Smooth muscle cell (in vitro differentiated cells): ENCODE measurements around the gene ABCC2. TPM values are rescaled to one million over a fixed set of nuclear protein-coding genes. Genes with fewer than 3 reads are reported as not detected.

Experiments used
- DNase-seq: peaks from one replicate; lab custom pipeline; 2025; ENCODE audit not compliant: unreplicated experiment; lab: John Stamatoyannopoulos, UW
- H2AFZ ChIP-seq: fragments of 200-600 bp; sonication (generic); 2 replicates; pipeline ENCODE4 v1.6.0; 2016; ENCODE audit warnings: antibody characterized with exemption, low read depth, mild to moderate bottlenecking
- H3F3A ChIP-seq: fragments of 200-600 bp; sonication (generic); 2 replicates; pipeline ENCODE4 v1.6.0; 2017; ENCODE audit warnings: antibody characterized with exemption, low read depth
- H3K27ac ChIP-seq: fragments of 200-600 bp; sonication (generic); 2 replicates; pipeline ENCODE4 v1.5.1; 2016; ENCODE audit warnings: low read depth, mild to moderate bottlenecking
- H3K27me3 ChIP-seq: fragments of 200-600 bp; sonication (generic); 2 replicates; pipeline ENCODE4 v1.6.1; 2016; ENCODE audit warnings: low read depth, mild to moderate bottlenecking
- H3K36me3 ChIP-seq: fragments of 200-600 bp; sonication (generic); 2 replicates; pipeline ENCODE4 v1.5.1; 2016; ENCODE audit warnings: low read depth
- H3K4me1 ChIP-seq: fragments of 200-600 bp; sonication (generic); 2 replicates; pipeline ENCODE4 v1.5.1; 2016; ENCODE audit warnings: low read depth
- H3K4me2 ChIP-seq: fragments of 200-600 bp; sonication (generic); 2 replicates; pipeline ENCODE4 v1.6.0; 2016; ENCODE audit warnings: mild to moderate bottlenecking
- H3K4me3 ChIP-seq: fragments of 200-600 bp; sonication (generic); 2 replicates; pipeline ENCODE4 v1.5.1; 2016; ENCODE audit warnings: mild to moderate bottlenecking
- H3K79me2 ChIP-seq: fragments of 200-600 bp; sonication (generic); 2 replicates; pipeline ENCODE4 v1.6.0; 2016; ENCODE audit warnings: low read depth, mild to moderate bottlenecking
- H3K9ac ChIP-seq: fragments of 200-600 bp; sonication (generic); 2 replicates; pipeline ENCODE4 v1.6.0; 2016; ENCODE audit warnings: low read depth
- H3K9me3 ChIP-seq: fragments of 200-600 bp; sonication (generic); replicated peaks from 2 replicates; pipeline ENCODE4 v1.5.1; 2016; ENCODE audit warnings: low read depth
- H4K20me1 ChIP-seq: fragments of 200-600 bp; sonication (generic); 2 replicates; pipeline ENCODE4 v1.6.0; 2016; ENCODE audit warnings: low read depth
- WGBS: methylation state at CpG from one replicate; pipeline ENCODE4 v1.1.7; 2016; ENCODE audit warnings: low lambda C conversion rate; 5-methylcytosine and 5-hydroxymethylcytosine counted together
- polyA plus RNA-seq: library from polyadenylated mRNA; unstranded; fragments of >200 nt; fragmentation: Nextera tagmentation; extraction: Ambion mirVana; gene quantifications from 2 replicates; pipeline ENCODE4 v1.2.1, GENCODE V29; 2016
- total RNA-seq: library from RNA; depleted of rRNA; stranded (reverse); fragments of >200 nt; gene quantifications from 2 replicates; pipeline ENCODE4 v1.2.3, GENCODE V29; 2014
- TF ChIP-seq, protein P1 (sequence below): fragments of 200-600 bp; sonication (generic); IDR thresholded peaks from 2 replicates; pipeline ENCODE4 v1.5.1; 2017; ENCODE audit warnings: borderline replicate concordance, mild to moderate bottlenecking, antibody characterized with exemption; ENCODE audit not compliant: insufficient read depth, poor library complexity, severe bottlenecking

ABCC2 gene
- total and polyA plus RNA-seq, 2 experiments from 2014 or later, result 0.36 to 3.0 TPM

DNA sequence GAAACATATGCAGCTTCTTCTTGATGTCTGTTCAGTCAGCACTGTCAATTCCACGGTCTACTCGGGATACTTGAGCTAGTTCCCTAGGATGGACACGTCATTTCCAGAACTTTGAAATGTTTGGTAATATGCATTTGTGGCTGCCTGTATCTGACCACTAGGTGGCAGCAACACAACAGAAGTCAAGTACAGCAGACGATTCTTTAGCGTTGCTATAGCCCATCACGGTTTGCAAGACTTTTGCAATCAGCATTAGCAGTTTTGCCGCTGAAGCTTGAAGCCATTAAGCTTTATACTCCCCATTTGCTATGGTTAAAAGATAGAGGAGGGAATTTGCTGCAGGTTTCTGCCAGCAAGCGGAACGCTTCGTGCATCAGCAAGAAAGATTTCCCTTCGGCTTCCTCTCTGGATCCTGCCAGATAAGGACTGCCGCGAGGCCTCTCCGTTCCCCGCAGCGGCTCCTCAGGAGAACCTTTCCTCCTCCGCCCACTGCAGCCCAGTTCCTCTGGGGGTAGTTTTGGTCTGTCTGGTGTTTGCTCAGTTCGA lies 63.5 kb downstream of the ABCC2 start:
- Histone ChIP-seq H3F3A (peaks cover 4% of the 10 kb centered on the region), H4K20me1 (no peaks in the 10 kb centered on the region), H3K9me3 (no peaks in the 10 kb centered on the region), H3K27me3 (no peaks in the 10 kb centered on the region), H3K27ac (no peak overlapping the region), H3K4me3 (peak overlapping the region; percentile 39), H3K79me2 (no peaks in the 10 kb centered on the region), H3K4me2 (peak overlapping the region; percentile 88), H2AFZ (peak overlapping the region; percentile 92), H3K4me1 (peaks cover 4% of the 10 kb centered on the region), H3K9ac (no peak overlapping the region), H3K36me3 (no peaks in the 10 kb centered on the region)
- peak; percentile 16 for DNase-seq
- TF ChIP-seq, protein P1, sequence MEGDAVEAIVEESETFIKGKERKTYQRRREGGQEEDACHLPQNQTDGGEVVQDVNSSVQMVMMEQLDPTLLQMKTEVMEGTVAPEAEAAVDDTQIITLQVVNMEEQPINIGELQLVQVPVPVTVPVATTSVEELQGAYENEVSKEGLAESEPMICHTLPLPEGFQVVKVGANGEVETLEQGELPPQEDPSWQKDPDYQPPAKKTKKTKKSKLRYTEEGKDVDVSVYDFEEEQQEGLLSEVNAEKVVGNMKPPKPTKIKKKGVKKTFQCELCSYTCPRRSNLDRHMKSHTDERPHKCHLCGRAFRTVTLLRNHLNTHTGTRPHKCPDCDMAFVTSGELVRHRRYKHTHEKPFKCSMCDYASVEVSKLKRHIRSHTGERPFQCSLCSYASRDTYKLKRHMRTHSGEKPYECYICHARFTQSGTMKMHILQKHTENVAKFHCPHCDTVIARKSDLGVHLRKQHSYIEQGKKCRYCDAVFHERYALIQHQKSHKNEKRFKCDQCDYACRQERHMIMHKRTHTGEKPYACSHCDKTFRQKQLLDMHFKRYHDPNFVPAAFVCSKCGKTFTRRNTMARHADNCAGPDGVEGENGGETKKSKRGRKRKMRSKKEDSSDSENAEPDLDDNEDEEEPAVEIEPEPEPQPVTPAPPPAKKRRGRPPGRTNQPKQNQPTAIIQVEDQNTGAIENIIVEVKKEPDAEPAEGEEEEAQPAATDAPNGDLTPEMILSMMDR, result peak; percentile 92
- WGBS, result 10% methylated on average over 18 of the region's 18 CpGs

DNA sequence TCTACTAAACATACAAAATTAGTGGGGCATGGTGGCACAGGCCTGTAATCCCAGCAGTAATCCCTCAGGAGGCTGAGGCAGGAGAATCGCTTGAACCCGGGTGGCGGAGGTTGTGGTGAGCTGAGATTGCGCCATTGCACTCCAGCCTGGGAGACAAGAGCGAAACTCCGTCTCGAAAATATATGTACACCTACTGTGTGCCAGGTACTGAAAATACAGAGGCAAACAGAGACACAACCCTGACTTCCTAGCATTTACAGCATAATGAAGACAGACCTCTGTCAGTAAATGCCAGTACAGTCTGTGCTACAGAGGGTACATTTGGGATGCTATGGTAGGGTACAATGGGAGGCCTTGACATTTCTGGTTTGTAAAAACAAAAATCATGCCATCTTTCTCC lies 66.6 kb downstream of the ABCC2 start:
- no peaks in the 10 kb centered on the region for H3K79me2 ChIP-seq
- DNase-seq, result no peak
- H3F3A ChIP-seq, result peaks cover 4% of the 10 kb centered on the region
- H3K9me3 ChIP-seq, result no peaks in the 10 kb centered on the region
- H3K9ac ChIP-seq, result no peak overlapping the region
- WGBS, result 98% methylated on average over 7 of the region's 7 CpGs
- TF ChIP-seq, protein P1, result no peak
- no peak overlapping the region for H2AFZ ChIP-seq
- no peak overlapping the region for H3K4me3 ChIP-seq
- H4K20me1 ChIP-seq, result no peaks in the 10 kb centered on the region
- H3K36me3 ChIP-seq, result no peaks in the 10 kb centered on the region
- no peaks in the 10 kb centered on the region for H3K27me3 ChIP-seq
- H3K27ac ChIP-seq, result no peak overlapping the region
- H3K4me1 ChIP-seq, result peaks cover 4% of the 10 kb centered on the region
- H3K4me2 ChIP-seq, result no peak overlapping the region

DNA sequence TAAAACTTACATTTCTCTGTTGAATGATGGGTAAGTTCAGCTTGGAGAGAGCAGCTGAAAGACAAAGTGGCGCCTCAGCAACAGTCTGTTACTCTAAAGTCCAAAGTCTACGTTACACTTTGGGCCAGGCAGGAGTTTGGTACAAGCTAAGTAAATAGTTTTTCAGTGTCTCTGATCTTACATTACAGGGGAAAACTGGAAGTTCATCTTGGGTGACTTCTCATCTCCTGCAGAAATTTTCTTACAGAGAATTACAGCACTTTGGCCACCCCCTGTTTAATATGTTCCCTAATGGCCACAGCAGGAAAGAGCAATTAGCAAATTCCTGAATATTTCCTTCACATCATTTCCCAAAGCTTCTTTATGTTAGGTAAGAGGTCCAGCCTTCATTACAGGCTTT lies 67.1 kb downstream of the ABCC2 start:
- Histone ChIP-seq H3K4me1 (peaks cover 4% of the 10 kb centered on the region), H2AFZ (no peak overlapping the region), H3K27ac (no peak overlapping the region), H3K4me3 (no peak overlapping the region), H4K20me1 (no peaks in the 10 kb centered on the region), H3F3A (peaks cover 4% of the 10 kb centered on the region), H3K27me3 (no peaks in the 10 kb centered on the region), H3K36me3 (no peaks in the 10 kb centered on the region), H3K9ac (no peak overlapping the region), H3K79me2 (no peaks in the 10 kb centered on the region), H3K4me2 (no peak overlapping the region), H3K9me3 (no peaks in the 10 kb centered on the region)
- DNase-seq, result no peak
- TF ChIP-seq, protein P1, result no peak
- WGBS, result 83% methylated on average over 2 of the region's 2 CpGs
